ENCODE measurements around the gene LGALS4. TPM values are rescaled to one million over a fixed set of nuclear protein-coding genes. Genes with fewer than 3 reads are reported as not detected.

Gene LGALS4
- total RNA-seq, 1 experiment from 2014 or later: 0.32 TPM

DNA sequence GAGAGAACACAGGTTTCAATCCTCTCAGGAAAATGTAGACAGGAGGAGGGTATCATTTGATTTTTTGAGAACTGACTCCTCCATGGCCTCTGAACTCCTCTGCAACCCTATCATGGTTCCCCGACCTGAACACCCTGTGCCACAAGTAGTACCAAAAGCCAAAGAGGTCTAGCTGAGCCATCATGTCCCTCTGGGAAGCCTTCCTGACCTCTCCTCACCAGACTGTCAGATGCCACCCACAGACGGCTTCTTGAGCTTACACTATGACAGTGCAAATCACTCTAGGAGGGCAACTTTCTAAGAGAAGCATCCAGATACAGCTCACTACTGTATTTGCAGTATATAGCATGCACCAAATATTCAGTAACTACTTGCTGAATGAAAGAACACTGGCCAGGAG, 33.4 kb upstream of the LGALS4 start:
- Histone ChIP-seq H3K27ac (ENCODE audit: low read depth, low read length, poor library complexity, severe bottlenecking) (peak overlapping the region; percentile 11), H3K36me3 (ENCODE audit: insufficient read depth, low read length, poor library complexity, severe bottlenecking) (peaks cover 79% of the 10 kb centered on the region), H3K27me3 (replicated peaks; ENCODE audit: insufficient read depth, low read depth, low read length, poor library complexity) (no peaks in the 10 kb centered on the region), H3K9me3 (ENCODE audit: low read depth, low read length, poor library complexity, severe bottlenecking) (no peaks in the 10 kb centered on the region), H3K4me3 (ENCODE audit: low read depth, low read length, poor library complexity, severe bottlenecking) (no peak overlapping the region), H3K4me1 (ENCODE audit: insufficient read depth, low read length, poor library complexity, severe bottlenecking) (peaks cover 13% of the 10 kb centered on the region)
- TF ChIP-seq EZH2 (IDR thresholded peaks at IDR 0.05; ENCODE audit: borderline replicate concordance, low read depth, low read length, poor library complexity, severe bottlenecking): no peak
- TF ChIP-seq, protein P1, sequence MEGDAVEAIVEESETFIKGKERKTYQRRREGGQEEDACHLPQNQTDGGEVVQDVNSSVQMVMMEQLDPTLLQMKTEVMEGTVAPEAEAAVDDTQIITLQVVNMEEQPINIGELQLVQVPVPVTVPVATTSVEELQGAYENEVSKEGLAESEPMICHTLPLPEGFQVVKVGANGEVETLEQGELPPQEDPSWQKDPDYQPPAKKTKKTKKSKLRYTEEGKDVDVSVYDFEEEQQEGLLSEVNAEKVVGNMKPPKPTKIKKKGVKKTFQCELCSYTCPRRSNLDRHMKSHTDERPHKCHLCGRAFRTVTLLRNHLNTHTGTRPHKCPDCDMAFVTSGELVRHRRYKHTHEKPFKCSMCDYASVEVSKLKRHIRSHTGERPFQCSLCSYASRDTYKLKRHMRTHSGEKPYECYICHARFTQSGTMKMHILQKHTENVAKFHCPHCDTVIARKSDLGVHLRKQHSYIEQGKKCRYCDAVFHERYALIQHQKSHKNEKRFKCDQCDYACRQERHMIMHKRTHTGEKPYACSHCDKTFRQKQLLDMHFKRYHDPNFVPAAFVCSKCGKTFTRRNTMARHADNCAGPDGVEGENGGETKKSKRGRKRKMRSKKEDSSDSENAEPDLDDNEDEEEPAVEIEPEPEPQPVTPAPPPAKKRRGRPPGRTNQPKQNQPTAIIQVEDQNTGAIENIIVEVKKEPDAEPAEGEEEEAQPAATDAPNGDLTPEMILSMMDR (conservative IDR thresholded peaks at IDR 0.05; ENCODE audit: low read depth, low read length): no peak
- ChIA-PET POLR2A (ENCODE audit: low non-redundant PET) (no interaction called here), CTCF (no interaction called here)
- DNase-seq (ENCODE audit: low spot score): no peak
- no TSS peak for BruUV-seq (replicated peaks)
- intact Hi-C loops (cut with micrococcal nuclease; ENCODE audit: unreplicated experiment): no loop called here

DNA sequence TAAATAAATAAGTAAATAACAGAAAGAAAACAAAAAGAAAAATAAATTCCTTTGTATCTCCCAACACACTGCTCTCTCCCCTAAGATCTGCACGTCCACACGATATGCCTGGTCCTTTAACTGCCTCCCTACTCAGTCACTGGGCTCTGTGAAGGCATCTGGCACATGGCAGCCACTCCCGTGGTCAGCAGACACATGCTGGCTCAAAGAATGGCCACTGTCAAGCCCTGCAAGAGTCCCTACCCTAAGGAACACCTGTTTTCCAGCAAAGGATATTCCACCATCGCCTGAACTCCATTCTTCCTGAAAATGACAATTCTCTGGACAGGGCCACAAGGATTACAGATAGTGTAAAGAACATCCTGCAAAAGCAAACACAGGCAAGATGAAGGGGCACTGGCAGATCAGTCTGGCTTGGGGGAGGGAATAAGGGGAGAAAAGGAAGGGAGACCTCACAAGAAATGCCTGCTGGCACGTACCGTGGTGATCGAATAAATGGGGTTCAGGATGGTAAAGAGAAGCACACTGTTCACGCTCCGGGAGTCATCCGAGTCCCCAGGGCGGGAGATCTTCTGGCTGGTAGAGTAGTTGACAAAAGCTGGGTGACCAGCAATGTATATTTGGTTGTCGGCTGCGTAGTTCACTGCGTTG, 32.8 kb upstream of the LGALS4 start:
- ChIA-PET POLR2A (ENCODE audit: low non-redundant PET) (no interaction called here), CTCF (no interaction called here)
- no TSS peak for BruUV-seq (replicated peaks)

DNA sequence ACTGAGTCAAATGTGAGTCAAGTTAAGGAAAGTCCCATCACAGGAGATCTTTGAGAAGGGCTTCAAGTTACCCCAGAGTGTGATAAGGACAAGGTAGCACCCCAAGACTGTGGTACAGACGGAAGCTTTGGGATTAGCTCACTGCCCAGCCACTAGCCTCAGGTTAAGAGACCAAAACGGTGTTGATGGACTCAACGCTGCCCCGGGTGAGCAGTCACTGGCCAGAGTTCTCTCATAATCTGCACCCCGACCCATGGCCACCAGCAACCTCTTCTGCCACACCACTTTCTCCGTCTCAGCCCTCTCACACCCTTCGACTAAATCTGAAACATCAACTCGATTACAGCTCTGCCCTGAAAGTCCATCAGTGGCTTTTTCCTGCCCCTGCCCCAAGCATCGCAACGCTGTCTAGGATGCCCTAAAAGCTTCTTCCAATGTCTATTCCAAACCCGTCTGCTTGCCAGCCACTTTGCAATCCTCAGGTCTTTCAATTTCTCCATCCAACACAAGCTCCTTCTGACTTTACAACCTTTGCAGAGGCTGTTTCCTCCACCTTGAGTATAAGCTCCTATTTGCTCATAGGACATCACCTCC, 31.4 kb upstream of the LGALS4 start:
- no peak overlapping the region for H3K27ac ChIP-seq (ENCODE audit: low read depth, low read length, poor library complexity, severe bottlenecking)
- H3K4me3 ChIP-seq (ENCODE audit: low read depth, low read length, poor library complexity, severe bottlenecking): no peak overlapping the region
- ChIA-PET CTCF (no interaction called here), POLR2A (ENCODE audit: low non-redundant PET) (no interaction called here)
- no peak for DNase-seq (ENCODE audit: low spot score)
- H3K4me1 ChIP-seq (ENCODE audit: insufficient read depth, low read length, poor library complexity, severe bottlenecking): peaks cover 11% of the 10 kb centered on the region
- TF ChIP-seq EZH2 (IDR thresholded peaks at IDR 0.05; ENCODE audit: borderline replicate concordance, low read depth, low read length, poor library complexity, severe bottlenecking): no peak
- TF ChIP-seq, protein P1 (conservative IDR thresholded peaks at IDR 0.05; ENCODE audit: low read depth, low read length): no peak
- H3K36me3 ChIP-seq (ENCODE audit: insufficient read depth, low read length, poor library complexity, severe bottlenecking): peaks cover 98% of the 10 kb centered on the region
- H3K27me3 ChIP-seq (replicated peaks; ENCODE audit: insufficient read depth, low read depth, low read length, poor library complexity): no peaks in the 10 kb centered on the region
- BruUV-seq (replicated peaks): no TSS peak
- intact Hi-C loops (cut with micrococcal nuclease; ENCODE audit: unreplicated experiment): no loop called here
- no peaks in the 10 kb centered on the region for H3K9me3 ChIP-seq (ENCODE audit: low read depth, low read length, poor library complexity, severe bottlenecking)

More for the DNA sequence above, 32.8 kb upstream of the LGALS4 start:
- Histone ChIP-seq H3K27me3 (replicated peaks; ENCODE audit: insufficient read depth, low read depth, low read length, poor library complexity) (no peaks in the 10 kb centered on the region), H3K27ac (ENCODE audit: low read depth, low read length, poor library complexity, severe bottlenecking) (peak overlapping the region; percentile 11), H3K9me3 (ENCODE audit: low read depth, low read length, poor library complexity, severe bottlenecking) (no peaks in the 10 kb centered on the region), H3K36me3 (ENCODE audit: insufficient read depth, low read length, poor library complexity, severe bottlenecking) (peaks cover 85% of the 10 kb centered on the region), H3K4me1 (ENCODE audit: insufficient read depth, low read length, poor library complexity, severe bottlenecking) (peaks cover 11% of the 10 kb centered on the region), H3K4me3 (ENCODE audit: low read depth, low read length, poor library complexity, severe bottlenecking) (no peak overlapping the region)
- DNase-seq (ENCODE audit: low spot score): no peak
- no peak for TF ChIP-seq EZH2 (IDR thresholded peaks at IDR 0.05; ENCODE audit: borderline replicate concordance, low read depth, low read length, poor library complexity, severe bottlenecking)
- TF ChIP-seq, protein P1 (conservative IDR thresholded peaks at IDR 0.05; ENCODE audit: low read depth, low read length): no peak
- intact Hi-C loops (cut with micrococcal nuclease; ENCODE audit: unreplicated experiment): no loop called here
